Measurements from ENCODE around the gene ST6GAL1.

The ST6GAL1 gene

DNA sequence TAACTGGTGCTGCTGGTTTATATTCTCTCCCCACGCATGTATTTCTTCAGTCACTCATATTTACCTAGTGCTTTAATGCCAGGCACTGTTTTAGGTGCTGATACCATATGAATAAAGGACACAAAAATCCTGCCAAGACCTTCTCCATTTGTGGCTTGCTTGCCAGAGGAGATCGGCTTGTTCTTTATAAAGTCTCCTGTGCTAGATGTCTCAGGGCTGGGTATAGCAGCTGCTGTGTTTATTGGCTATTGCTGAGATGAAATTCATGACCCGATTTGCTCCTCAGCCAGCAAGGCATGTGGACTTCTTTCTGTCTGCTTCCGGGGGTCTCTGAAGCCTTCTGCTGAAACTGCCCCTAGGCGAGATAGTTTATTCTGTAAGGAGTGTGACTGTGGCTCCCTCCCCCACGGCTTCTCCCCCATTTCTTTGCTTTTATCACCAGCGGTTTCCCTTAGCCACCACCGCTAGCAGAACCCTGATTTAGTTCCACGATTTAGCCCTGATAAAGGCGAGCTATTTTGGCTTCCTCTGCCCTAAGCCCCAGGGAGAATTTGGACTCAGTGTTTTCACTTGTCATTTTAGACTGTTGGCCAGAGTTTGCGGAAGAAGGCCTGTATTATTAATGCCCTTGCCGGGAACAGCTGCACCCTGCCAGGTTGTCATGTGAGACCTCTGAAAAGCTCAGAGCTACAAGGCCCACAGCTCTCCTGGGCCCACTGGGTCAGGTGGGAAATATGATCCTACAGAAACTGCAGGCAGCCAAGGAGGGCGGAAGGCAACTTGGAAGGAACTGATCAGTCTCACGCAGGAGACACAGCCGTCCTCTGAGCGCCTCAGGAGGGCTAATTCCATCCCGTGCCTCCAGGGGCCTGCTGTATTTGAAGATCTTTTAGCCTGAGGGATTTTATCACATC lies 46.8 kb downstream of the ST6GAL1 start:
- Histone ChIP-seq H3K4me1 (ENCODE audit: control insufficient read depth, insufficient read depth, low read length) (peaks cover 9% of the 10 kb centered on the region), H3K27me3 (ENCODE audit: control insufficient read depth, insufficient read depth, low read length) (no peaks in the 10 kb centered on the region), H3K36me3 (ENCODE audit: insufficient read depth, low read length) (no peaks in the 10 kb centered on the region), H3K9ac (ENCODE audit: low read depth, low read length) (peak overlapping the region; percentile 7), H3K4me2 (ENCODE audit: low read length) (peak overlapping the region; percentile 50), H3K4me3 (ENCODE audit: low read length) (no peak overlapping the region), H3K9me3 (replicated peaks; ENCODE audit: low read length) (no peaks in the 10 kb centered on the region)

DNA sequence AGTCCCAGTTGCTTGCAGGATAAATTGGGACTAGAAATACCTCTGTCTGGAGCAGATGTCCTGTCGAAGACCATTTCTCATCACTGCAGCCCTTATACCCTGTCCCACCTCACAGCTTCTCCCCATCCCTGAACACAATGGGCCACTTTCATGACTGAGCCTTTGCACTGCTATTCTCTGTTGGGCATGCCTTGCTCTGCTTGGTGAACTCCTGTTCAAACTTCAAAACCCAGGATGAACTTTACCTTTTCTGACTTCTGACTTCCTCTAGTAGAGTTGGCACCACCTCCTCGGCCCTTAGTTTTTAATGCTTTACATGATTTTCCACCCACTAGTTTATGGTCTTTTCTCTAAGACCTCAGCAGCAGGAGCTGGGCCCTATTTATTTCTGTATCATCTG lies 48.4 kb downstream of the ST6GAL1 start:
- no peak overlapping the region for H3K4me3 ChIP-seq (ENCODE audit: low read length)
- no peak overlapping the region for H3K4me2 ChIP-seq (ENCODE audit: low read length)
- no peaks in the 10 kb centered on the region for H3K9me3 ChIP-seq (replicated peaks; ENCODE audit: low read length)
- no peaks in the 10 kb centered on the region for H3K36me3 ChIP-seq (ENCODE audit: insufficient read depth, low read length)
- H3K4me1 ChIP-seq (ENCODE audit: control insufficient read depth, insufficient read depth, low read length): peaks cover 9% of the 10 kb centered on the region
- H3K27me3 ChIP-seq (ENCODE audit: control insufficient read depth, insufficient read depth, low read length): no peaks in the 10 kb centered on the region
- H3K9ac ChIP-seq (ENCODE audit: low read depth, low read length): no peak overlapping the region

DNA sequence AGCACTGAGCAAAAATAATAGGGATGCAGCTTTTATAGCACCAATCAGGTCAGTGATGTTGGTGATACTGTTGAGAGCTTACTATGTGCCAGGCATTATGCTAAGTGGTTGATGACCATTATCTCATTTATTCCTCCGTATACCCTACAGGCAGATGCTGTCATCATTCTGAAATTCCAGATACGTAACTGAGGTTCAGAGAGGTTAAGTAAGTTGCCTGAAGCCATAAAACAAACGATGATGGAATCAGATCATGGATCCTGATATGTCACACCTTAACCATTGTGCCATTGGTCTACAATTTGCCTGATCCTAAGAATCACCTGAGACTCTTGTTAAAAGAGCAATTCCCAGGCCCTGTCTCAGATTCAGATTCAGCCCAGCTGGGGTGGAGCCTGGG lies 49.5 kb downstream of the ST6GAL1 start:
- Histone ChIP-seq H3K27me3 (ENCODE audit: control insufficient read depth, insufficient read depth, low read length) (no peaks in the 10 kb centered on the region), H3K36me3 (ENCODE audit: insufficient read depth, low read length) (no peaks in the 10 kb centered on the region), H3K9me3 (replicated peaks; ENCODE audit: low read length) (no peaks in the 10 kb centered on the region), H3K4me2 (ENCODE audit: low read length) (no peak overlapping the region), H3K4me1 (ENCODE audit: control insufficient read depth, insufficient read depth, low read length) (peaks cover 9% of the 10 kb centered on the region), H3K4me3 (ENCODE audit: low read length) (no peak overlapping the region), H3K9ac (ENCODE audit: low read depth, low read length) (no peak overlapping the region)

DNA sequence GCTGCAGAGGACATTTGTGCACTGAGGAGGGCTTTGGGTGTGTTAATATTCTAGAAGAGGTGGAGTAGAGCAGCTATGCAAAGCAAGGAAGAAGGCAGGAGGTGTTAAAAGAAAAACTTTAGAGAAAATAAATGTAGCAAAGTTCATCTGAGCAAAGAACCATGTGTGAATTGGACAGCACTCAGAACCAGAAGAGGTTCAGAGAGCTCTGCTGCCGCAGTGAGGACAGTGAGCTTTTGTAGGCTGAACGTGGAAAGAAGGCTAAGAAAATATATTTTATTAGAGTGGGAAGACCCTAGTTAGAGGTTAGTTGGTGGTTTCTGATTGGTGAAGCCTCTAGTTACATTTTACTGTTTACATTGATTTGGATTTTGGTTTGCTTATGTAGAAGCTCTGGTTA lies 50.7 kb downstream of the ST6GAL1 start:
- Histone ChIP-seq H3K27me3 (ENCODE audit: control insufficient read depth, insufficient read depth, low read length) (no peaks in the 10 kb centered on the region), H3K36me3 (ENCODE audit: insufficient read depth, low read length) (no peaks in the 10 kb centered on the region), H3K9me3 (replicated peaks; ENCODE audit: low read length) (no peaks in the 10 kb centered on the region), H3K9ac (ENCODE audit: low read depth, low read length) (no peak overlapping the region), H3K4me3 (ENCODE audit: low read length) (no peak overlapping the region), H3K4me2 (ENCODE audit: low read length) (no peak overlapping the region), H3K4me1 (ENCODE audit: control insufficient read depth, insufficient read depth, low read length) (peaks cover 12% of the 10 kb centered on the region)

DNA sequence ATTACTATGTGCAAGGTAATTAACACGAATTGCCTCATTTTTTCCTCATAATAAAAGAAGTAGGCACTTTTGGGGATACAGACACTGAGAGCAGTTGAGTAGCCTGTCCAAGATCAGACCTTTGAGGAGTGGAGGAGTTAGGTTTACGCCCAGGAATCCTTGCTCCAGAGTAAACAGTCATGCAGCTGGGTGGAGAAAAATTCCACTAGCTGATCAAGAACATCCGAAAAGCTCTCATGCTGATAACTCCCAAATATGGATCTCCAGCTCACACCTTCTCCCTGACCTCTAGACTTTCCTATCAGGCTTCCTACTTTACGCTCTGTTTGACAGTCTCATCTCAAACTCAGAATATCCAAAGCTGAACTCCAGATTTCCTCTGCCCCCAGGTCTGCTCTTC lies 53.3 kb downstream of the ST6GAL1 start:
- H3K36me3 ChIP-seq (ENCODE audit: insufficient read depth, low read length): no peaks in the 10 kb centered on the region

DNA sequence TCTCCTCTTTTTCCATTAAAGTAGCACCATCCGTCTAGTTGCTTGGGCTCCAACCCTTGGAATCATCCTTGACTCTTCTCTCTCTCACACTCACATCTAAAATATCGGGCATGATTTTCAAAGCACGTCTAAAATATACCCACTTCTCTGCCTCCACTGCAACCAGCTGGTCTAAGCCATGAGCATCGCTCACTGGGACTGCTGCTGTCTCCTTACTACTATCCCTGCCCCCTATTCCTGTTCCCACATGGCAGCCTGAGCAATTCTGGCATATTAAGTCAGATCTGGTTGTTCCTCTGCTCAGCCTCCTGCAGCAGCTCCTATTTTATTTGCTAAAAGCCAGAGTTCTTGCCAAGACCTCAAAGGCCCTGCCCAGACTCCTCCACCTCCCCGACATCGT lies 53.7 kb downstream of the ST6GAL1 start:
- H3K4me2 ChIP-seq (ENCODE audit: low read length): no peak overlapping the region
- H3K9ac ChIP-seq (ENCODE audit: low read depth, low read length): no peak overlapping the region
- peaks cover 9% of the 10 kb centered on the region for H3K4me1 ChIP-seq (ENCODE audit: control insufficient read depth, insufficient read depth, low read length)
- no peaks in the 10 kb centered on the region for H3K9me3 ChIP-seq (replicated peaks; ENCODE audit: low read length)
- H3K36me3 ChIP-seq (ENCODE audit: insufficient read depth, low read length): no peaks in the 10 kb centered on the region
- H3K27me3 ChIP-seq (ENCODE audit: control insufficient read depth, insufficient read depth, low read length): no peaks in the 10 kb centered on the region
- no peak overlapping the region for H3K4me3 ChIP-seq (ENCODE audit: low read length)

More for the DNA sequence above, 53.3 kb downstream of the ST6GAL1 start:
- Histone ChIP-seq H3K27me3 (ENCODE audit: control insufficient read depth, insufficient read depth, low read length) (no peaks in the 10 kb centered on the region), H3K4me1 (ENCODE audit: control insufficient read depth, insufficient read depth, low read length) (peaks cover 9% of the 10 kb centered on the region), H3K4me2 (ENCODE audit: low read length) (no peak overlapping the region), H3K9me3 (replicated peaks; ENCODE audit: low read length) (no peaks in the 10 kb centered on the region), H3K9ac (ENCODE audit: low read depth, low read length) (no peak overlapping the region), H3K4me3 (ENCODE audit: low read length) (no peak overlapping the region)

DNA sequence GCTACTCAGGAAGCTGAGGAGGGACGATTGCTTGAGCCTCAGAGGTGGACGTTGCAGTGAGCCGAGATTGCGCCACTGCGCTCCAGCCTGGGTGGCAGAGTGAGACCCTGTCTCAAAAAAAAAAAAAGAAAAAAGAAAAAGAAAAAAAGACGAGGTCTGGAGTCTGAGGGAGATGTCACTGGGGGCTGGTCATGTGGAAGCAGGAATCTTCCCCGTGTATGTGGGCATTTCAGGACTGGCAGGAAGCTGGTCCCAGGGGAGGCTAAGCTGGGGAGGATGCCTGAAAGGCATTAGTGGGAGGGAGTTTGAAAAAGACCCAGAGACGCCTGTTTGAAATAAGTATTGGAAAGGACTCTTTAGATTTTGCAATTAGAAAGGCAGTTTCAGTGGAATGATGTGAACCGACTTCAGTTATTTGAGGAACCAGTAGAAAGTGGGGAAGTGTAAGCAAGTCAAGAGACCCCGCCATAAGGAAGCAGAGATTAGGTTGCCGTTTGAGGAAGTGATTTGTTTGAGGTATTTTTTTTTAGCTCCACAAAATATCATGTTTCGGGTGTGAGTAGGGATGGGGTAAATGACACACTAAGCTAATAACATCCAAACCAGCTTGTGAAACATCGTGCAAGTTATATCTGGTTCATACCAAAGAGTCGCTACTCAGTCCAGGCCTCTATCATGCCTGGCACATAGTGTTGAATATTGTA lies 55.5 kb downstream of the ST6GAL1 start:
- H3K4me2 ChIP-seq (ENCODE audit: low read length): no peak overlapping the region
- no peaks in the 10 kb centered on the region for H3K36me3 ChIP-seq (ENCODE audit: insufficient read depth, low read length)
- no peak overlapping the region for H3K9ac ChIP-seq (ENCODE audit: low read depth, low read length)
- no peaks in the 10 kb centered on the region for H3K9me3 ChIP-seq (replicated peaks; ENCODE audit: low read length)
- H3K4me3 ChIP-seq (ENCODE audit: low read length): no peak overlapping the region
- H3K4me1 ChIP-seq (ENCODE audit: control insufficient read depth, insufficient read depth, low read length): peaks cover 9% of the 10 kb centered on the region
- no peaks in the 10 kb centered on the region for H3K27me3 ChIP-seq (ENCODE audit: control insufficient read depth, insufficient read depth, low read length)

DNA sequence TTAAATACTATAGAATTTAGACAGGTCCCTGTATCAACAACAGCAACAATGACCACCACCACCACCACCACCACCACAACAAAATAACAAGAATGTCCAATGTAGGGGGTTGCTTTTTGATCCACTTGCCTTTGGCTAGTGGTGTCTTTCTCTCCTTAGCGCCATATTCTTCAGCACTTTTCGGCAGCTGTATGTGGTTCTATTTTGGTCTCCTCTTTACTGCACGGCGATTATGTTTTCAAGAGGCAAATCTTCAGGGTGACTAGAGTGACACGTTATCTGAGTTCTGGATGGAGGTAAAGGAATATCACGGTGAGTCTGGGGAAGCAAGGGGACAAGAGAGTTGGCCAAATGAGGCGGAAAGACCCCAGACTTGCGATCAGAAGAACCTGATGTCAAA lies 56.1 kb downstream of the ST6GAL1 start:
- H3K4me2 ChIP-seq (ENCODE audit: low read length): no peak overlapping the region
- H3K4me3 ChIP-seq (ENCODE audit: low read length): no peak overlapping the region
- H3K4me1 ChIP-seq (ENCODE audit: control insufficient read depth, insufficient read depth, low read length): peaks cover 9% of the 10 kb centered on the region
- no peaks in the 10 kb centered on the region for H3K36me3 ChIP-seq (ENCODE audit: insufficient read depth, low read length)
- H3K9ac ChIP-seq (ENCODE audit: low read depth, low read length): no peak overlapping the region
- no peaks in the 10 kb centered on the region for H3K9me3 ChIP-seq (replicated peaks; ENCODE audit: low read length)
- H3K27me3 ChIP-seq (ENCODE audit: control insufficient read depth, insufficient read depth, low read length): no peaks in the 10 kb centered on the region

DNA sequence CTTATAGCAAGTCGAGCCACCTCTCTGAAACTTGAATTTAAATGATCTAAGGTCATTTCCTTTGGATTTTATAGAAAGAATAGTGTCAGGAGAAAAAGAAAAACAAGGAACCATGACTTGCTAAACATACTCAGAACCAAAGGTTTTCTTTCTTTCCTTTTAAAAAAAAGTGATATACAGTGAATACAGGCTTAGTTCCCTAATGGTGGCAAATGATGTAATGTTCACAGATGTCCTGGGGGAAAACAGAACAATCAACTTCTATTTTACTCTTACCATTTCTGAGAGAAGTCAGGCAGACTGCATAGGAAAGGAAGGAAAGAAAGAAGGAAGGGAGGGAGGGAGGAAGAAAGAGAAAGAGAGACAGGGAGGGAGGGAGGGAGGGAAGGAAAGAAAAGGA lies 56.5 kb downstream of the ST6GAL1 start:
- Histone ChIP-seq H3K9ac (ENCODE audit: low read depth, low read length) (no peak overlapping the region), H3K4me3 (ENCODE audit: low read length) (no peak overlapping the region), H3K4me1 (ENCODE audit: control insufficient read depth, insufficient read depth, low read length) (peaks cover 9% of the 10 kb centered on the region), H3K9me3 (replicated peaks; ENCODE audit: low read length) (no peaks in the 10 kb centered on the region), H3K27me3 (ENCODE audit: control insufficient read depth, insufficient read depth, low read length) (no peaks in the 10 kb centered on the region), H3K36me3 (ENCODE audit: insufficient read depth, low read length) (no peaks in the 10 kb centered on the region), H3K4me2 (ENCODE audit: low read length) (no peak overlapping the region)

DNA sequence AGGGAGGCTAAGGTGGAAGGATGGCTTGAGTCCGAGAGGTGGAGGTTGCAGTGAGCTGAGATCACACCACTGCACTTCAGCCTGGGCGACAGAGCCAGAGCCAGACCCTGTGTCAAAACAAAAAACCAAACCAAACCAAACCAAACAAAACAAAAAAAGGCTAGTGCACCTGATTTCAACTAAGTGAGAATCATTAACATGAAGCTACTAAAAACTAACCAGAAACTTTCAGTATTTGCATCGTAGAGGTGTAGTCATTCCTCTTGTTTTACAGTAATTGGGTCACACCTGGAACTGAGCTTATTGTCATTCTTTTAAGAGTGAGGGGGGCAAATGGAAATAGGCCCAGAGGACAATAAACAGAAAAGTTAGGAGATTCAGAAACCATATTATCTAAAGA lies 58.5 kb downstream of the ST6GAL1 start:
- H3K27me3 ChIP-seq (ENCODE audit: control insufficient read depth, insufficient read depth, low read length): no peaks in the 10 kb centered on the region
- H3K4me2 ChIP-seq (ENCODE audit: low read length): no peak overlapping the region
- H3K4me1 ChIP-seq (ENCODE audit: control insufficient read depth, insufficient read depth, low read length): peaks cover 9% of the 10 kb centered on the region
- no peak overlapping the region for H3K9ac ChIP-seq (ENCODE audit: low read depth, low read length)
- no peaks in the 10 kb centered on the region for H3K36me3 ChIP-seq (ENCODE audit: insufficient read depth, low read length)
- no peaks in the 10 kb centered on the region for H3K9me3 ChIP-seq (replicated peaks; ENCODE audit: low read length)
- H3K4me3 ChIP-seq (ENCODE audit: low read length): no peak overlapping the region

DNA sequence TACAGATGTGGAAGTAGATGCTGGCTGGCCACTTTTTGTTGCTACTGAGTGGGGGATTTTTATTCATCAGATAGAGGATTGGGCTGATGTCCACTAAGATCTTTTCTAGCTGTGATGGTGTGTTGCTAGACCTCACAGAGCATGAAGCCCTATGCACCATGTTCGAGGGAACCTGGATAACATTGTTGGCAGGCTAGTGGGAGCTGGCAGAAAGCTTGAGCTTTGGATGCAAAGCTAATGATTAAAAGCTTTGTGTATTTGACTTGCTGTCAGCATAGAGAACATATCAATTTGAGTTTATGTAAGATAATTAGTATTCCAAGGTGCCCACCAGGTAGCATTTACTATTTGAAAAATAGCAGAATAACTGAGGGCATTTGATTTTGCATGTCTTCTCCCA lies 59.1 kb downstream of the ST6GAL1 start:
- no peak overlapping the region for H3K9ac ChIP-seq (ENCODE audit: low read depth, low read length)
- H3K4me2 ChIP-seq (ENCODE audit: low read length): no peak overlapping the region
- no peaks in the 10 kb centered on the region for H3K36me3 ChIP-seq (ENCODE audit: insufficient read depth, low read length)
- H3K27me3 ChIP-seq (ENCODE audit: control insufficient read depth, insufficient read depth, low read length): no peaks in the 10 kb centered on the region
- H3K9me3 ChIP-seq (replicated peaks; ENCODE audit: low read length): no peaks in the 10 kb centered on the region
- H3K4me1 ChIP-seq (ENCODE audit: control insufficient read depth, insufficient read depth, low read length): peaks cover 9% of the 10 kb centered on the region
- H3K4me3 ChIP-seq (ENCODE audit: low read length): no peak overlapping the region

Measured in skeletal muscle satellite cell (primary cell).